ENCODE measurements around the gene INSL3. TPM values are rescaled to one million over a fixed set of nuclear protein-coding genes. Genes with fewer than 3 reads are reported as not detected.
A peak's percentile ranks its signal among the peaks of the same experiment; 100 is the strongest.

Gene INSL3
- total RNA-seq, 1 experiment from 2014 or later: 4.0 TPM

GRCh38 chr19:17770613-17771012 lies 50.7 kb downstream of the INSL3 start:
- ChIA-PET CTCF (no interaction called here), POLR2A (ENCODE audit: unreplicated experiment) (interaction anchor here (0.6 kb wide), 1 partner anchor 1149 kb away, joined by 3 read pairs; the partner anchor contains the start of genes COPE and DDX49)
- H3K9me3 ChIP-seq (ENCODE audit: insufficient read depth, low read depth): no peaks in the 10 kb centered on the region
- no peak for DNase-seq
- H3K4me3 ChIP-seq: no peak overlapping the region
- H4K20me1 ChIP-seq (ENCODE audit: insufficient read depth): no peaks in the 10 kb centered on the region
- no peak overlapping the region for H3K4me2 ChIP-seq
- peaks cover 15% of the 10 kb centered on the region; the same call in 1 of the 2 replicates for H3F3A ChIP-seq (ENCODE audit: insufficient read depth, low read depth)
- no peak overlapping the region for H2AFZ ChIP-seq
- H3K9me2 ChIP-seq (ENCODE audit: insufficient read depth): no peaks in the 10 kb centered on the region
- no peak overlapping the region for H3K27ac ChIP-seq
- H3K4me1 ChIP-seq (replicated peaks; ENCODE audit: insufficient read depth): peaks cover 10% of the 10 kb centered on the region
- H3K27me3 ChIP-seq (ENCODE audit: insufficient read depth, low read depth): no peaks in the 10 kb centered on the region
- TF ChIP-seq, protein P1, sequence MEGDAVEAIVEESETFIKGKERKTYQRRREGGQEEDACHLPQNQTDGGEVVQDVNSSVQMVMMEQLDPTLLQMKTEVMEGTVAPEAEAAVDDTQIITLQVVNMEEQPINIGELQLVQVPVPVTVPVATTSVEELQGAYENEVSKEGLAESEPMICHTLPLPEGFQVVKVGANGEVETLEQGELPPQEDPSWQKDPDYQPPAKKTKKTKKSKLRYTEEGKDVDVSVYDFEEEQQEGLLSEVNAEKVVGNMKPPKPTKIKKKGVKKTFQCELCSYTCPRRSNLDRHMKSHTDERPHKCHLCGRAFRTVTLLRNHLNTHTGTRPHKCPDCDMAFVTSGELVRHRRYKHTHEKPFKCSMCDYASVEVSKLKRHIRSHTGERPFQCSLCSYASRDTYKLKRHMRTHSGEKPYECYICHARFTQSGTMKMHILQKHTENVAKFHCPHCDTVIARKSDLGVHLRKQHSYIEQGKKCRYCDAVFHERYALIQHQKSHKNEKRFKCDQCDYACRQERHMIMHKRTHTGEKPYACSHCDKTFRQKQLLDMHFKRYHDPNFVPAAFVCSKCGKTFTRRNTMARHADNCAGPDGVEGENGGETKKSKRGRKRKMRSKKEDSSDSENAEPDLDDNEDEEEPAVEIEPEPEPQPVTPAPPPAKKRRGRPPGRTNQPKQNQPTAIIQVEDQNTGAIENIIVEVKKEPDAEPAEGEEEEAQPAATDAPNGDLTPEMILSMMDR (conservative IDR thresholded peaks at IDR 0.05): no peak
- no peak for TF ChIP-seq EZH2 (IDR thresholded peaks at IDR 0.05; ENCODE audit: low read depth)
- intact Hi-C loops (cut with micrococcal nuclease; ENCODE audit: unreplicated experiment): no loop called here
- BruUV-seq (replicated peaks): no TSS peak
- no peaks in the 10 kb centered on the region for H3K79me2 ChIP-seq (ENCODE audit: low read depth)
- no peaks in the 10 kb centered on the region for H3K36me3 ChIP-seq (ENCODE audit: low read depth)

- CTCF ChIA-PET: interaction anchor here (0.6 to 0.7 kb wide), 3 partner anchors 155 to 272 kb away, joined by 3 to 11 read pairs (median 7); no protein-coding TSS in a partner anchor
- H3K27me3 ChIP-seq (ENCODE audit: insufficient read depth, low read depth): no peaks in the 10 kb centered on the region
- peaks cover 32% of the 10 kb centered on the region for H3F3A ChIP-seq (ENCODE audit: insufficient read depth, low read depth)
- BruUV-seq (replicated peaks): no TSS peak
- peaks cover 14% of the 10 kb centered on the region for H3K4me1 ChIP-seq (replicated peaks; ENCODE audit: insufficient read depth)
- no peak overlapping the region for H3K4me2 ChIP-seq
- H4K20me1 ChIP-seq (ENCODE audit: insufficient read depth): no peaks in the 10 kb centered on the region
- TF ChIP-seq, protein P1 (conservative IDR thresholded peaks at IDR 0.05): no peak
- TF ChIP-seq EZH2 (IDR thresholded peaks at IDR 0.05; ENCODE audit: low read depth): no peak
- POLR2A ChIA-PET (ENCODE audit: unreplicated experiment): interaction anchor here (0.6 kb wide), 1 partner anchor 162 kb away, joined by 3 read pairs; no protein-coding TSS in a partner anchor
- no peaks in the 10 kb centered on the region for H3K36me3 ChIP-seq (ENCODE audit: low read depth)
- no peak overlapping the region for H3K4me3 ChIP-seq
- no peak for DNase-seq
- no peak overlapping the region for H2AFZ ChIP-seq
- no peaks in the 10 kb centered on the region for H3K79me2 ChIP-seq (ENCODE audit: low read depth)
- H3K27ac ChIP-seq: no peak overlapping the region
- intact Hi-C loops (cut with micrococcal nuclease; ENCODE audit: unreplicated experiment): loop anchor here (5.0 kb wide), 1 partner anchor 55 kb away; no protein-coding TSS in a partner anchor
- H3K9me2 ChIP-seq (ENCODE audit: insufficient read depth): no peaks in the 10 kb centered on the region
- no peaks in the 10 kb centered on the region for H3K9me3 ChIP-seq (ENCODE audit: insufficient read depth, low read depth)
Measured at GRCh38 chr19:17767559-17767958, 53.8 kb downstream of the INSL3 start.

GRCh38 chr19:17766543-17767131 lies 54.7 kb downstream of the INSL3 start:
- peak; percentile 86 to 88 for DNase-seq
- Histone ChIP-seq H3K27ac (no peak overlapping the region), H3K27me3 (ENCODE audit: insufficient read depth, low read depth) (no peaks in the 10 kb centered on the region), H3K79me2 (ENCODE audit: low read depth) (no peaks in the 10 kb centered on the region), H3K4me2 (peak overlapping the region; percentile 73), H3F3A (ENCODE audit: insufficient read depth, low read depth) (peaks cover 40% of the 10 kb centered on the region), H3K36me3 (ENCODE audit: low read depth) (no peaks in the 10 kb centered on the region), H3K9me3 (ENCODE audit: insufficient read depth, low read depth) (no peaks in the 10 kb centered on the region), H4K20me1 (ENCODE audit: insufficient read depth) (no peaks in the 10 kb centered on the region), H3K9me2 (ENCODE audit: insufficient read depth) (no peaks in the 10 kb centered on the region), H2AFZ (peak overlapping the region; percentile 64), H3K4me1 (replicated peaks; ENCODE audit: insufficient read depth) (peaks cover 14% of the 10 kb centered on the region), H3K4me3 (peak overlapping the region; percentile 46; the same call in 1 of the 2 replicates)
- POLR2A ChIA-PET (ENCODE audit: unreplicated experiment): interaction anchor here (0.6 kb wide), 2 partner anchors 161 to 267 kb away, joined by 3 to 8 read pairs; no protein-coding TSS in a partner anchor
- CTCF ChIA-PET: interaction anchor here (0.5 to 1.2 kb wide), 21 partner anchors 8 to 545 kb away, joined by 3 to 11 read pairs (median 3); partner anchors contain the start of genes MAP1S and OCEL1
- intact Hi-C loops (cut with micrococcal nuclease; ENCODE audit: unreplicated experiment): loop anchor here (1.0 to 5.0 kb wide), 2 partner anchors 54 to 313 kb away; no protein-coding TSS in a partner anchor
- no peak for TF ChIP-seq EZH2 (IDR thresholded peaks at IDR 0.05; ENCODE audit: low read depth)
- TF ChIP-seq, protein P1 (conservative IDR thresholded peaks at IDR 0.05): peak; percentile 96
- BruUV-seq (replicated peaks): no TSS peak

Other genes with a start within 250 kb of the INSL3 start
- gene UNC13A, start 133.2 kb downstream of the INSL3 start, total RNA-seq (2021): 0.17 and 0.20 TPM in 2 replicates
- 74.6 and 86.9 TPM in 2 replicates for gene MAP1S, start 102.0 kb downstream of the INSL3 start, total RNA-seq (2021)
- gene FCHO1, start 70.0 kb downstream of the INSL3 start, total RNA-seq (2021): 34.8 and 36.5 TPM in 2 replicates
- 47.7 and 65.9 TPM in 2 replicates for gene B3GNT3, start 26.4 kb downstream of the INSL3 start, total RNA-seq (2021)
- 13.5 and 16.2 TPM in 2 replicates for gene JAK3, start 26.5 kb upstream of the INSL3 start, total RNA-seq (2021)
- 1,887 and 2,038 TPM in 2 replicates for gene RPL18A, start 38.4 kb upstream of the INSL3 start, total RNA-seq (2021)
- 0.18 TPM in 1 of 2 replicates, not detected in the other for gene SLC5A5, start 50.4 kb upstream of the INSL3 start, total RNA-seq (2021)
- gene CCDC124, start 111.5 kb upstream of the INSL3 start, total RNA-seq (2021): 114 and 118 TPM in 2 replicates
- gene KCNN1, start 145.6 kb upstream of the INSL3 start, total RNA-seq (2021): 0.09 TPM in 1 of 2 replicates, not detected in the other
- 15.5 and 20.6 TPM in 2 replicates for gene ARRDC2, start 186.7 kb upstream of the INSL3 start, total RNA-seq (2021)

Data from PC-9 (cell line).